Smooth muscle cell (in vitro differentiated cells): ENCODE results near the gene AKAP6. TPM values are rescaled to one million over a fixed set of nuclear protein-coding genes. Genes with fewer than 3 reads are reported as not detected.
"Not testable (repeated sequence)": the region's sequence is repeated elsewhere in the genome, so short reads cannot be mapped to it uniquely, and the experiment has no call there.

ENCODE experiments used
- DNase-seq: peaks from one replicate; lab custom pipeline; 2025; ENCODE audit not compliant: unreplicated experiment; lab: John Stamatoyannopoulos, UW
- H2AFZ ChIP-seq: fragments of 200-600 bp; sonication (generic); 2 replicates; pipeline ENCODE4 v1.6.0; 2016; ENCODE audit warnings: antibody characterized with exemption, low read depth, mild to moderate bottlenecking
- H3F3A ChIP-seq: fragments of 200-600 bp; sonication (generic); 2 replicates; pipeline ENCODE4 v1.6.0; 2017; ENCODE audit warnings: antibody characterized with exemption, low read depth
- H3K27ac ChIP-seq: fragments of 200-600 bp; sonication (generic); 2 replicates; pipeline ENCODE4 v1.5.1; 2016; ENCODE audit warnings: low read depth, mild to moderate bottlenecking
- H3K27me3 ChIP-seq: fragments of 200-600 bp; sonication (generic); 2 replicates; pipeline ENCODE4 v1.6.1; 2016; ENCODE audit warnings: low read depth, mild to moderate bottlenecking
- H3K36me3 ChIP-seq: fragments of 200-600 bp; sonication (generic); 2 replicates; pipeline ENCODE4 v1.5.1; 2016; ENCODE audit warnings: low read depth
- H3K4me1 ChIP-seq: fragments of 200-600 bp; sonication (generic); 2 replicates; pipeline ENCODE4 v1.5.1; 2016; ENCODE audit warnings: low read depth
- H3K4me2 ChIP-seq: fragments of 200-600 bp; sonication (generic); 2 replicates; pipeline ENCODE4 v1.6.0; 2016; ENCODE audit warnings: mild to moderate bottlenecking
- H3K4me3 ChIP-seq: fragments of 200-600 bp; sonication (generic); 2 replicates; pipeline ENCODE4 v1.5.1; 2016; ENCODE audit warnings: mild to moderate bottlenecking
- H3K79me2 ChIP-seq: fragments of 200-600 bp; sonication (generic); 2 replicates; pipeline ENCODE4 v1.6.0; 2016; ENCODE audit warnings: low read depth, mild to moderate bottlenecking
- H3K9ac ChIP-seq: fragments of 200-600 bp; sonication (generic); 2 replicates; pipeline ENCODE4 v1.6.0; 2016; ENCODE audit warnings: low read depth
- H3K9me3 ChIP-seq: fragments of 200-600 bp; sonication (generic); replicated peaks from 2 replicates; pipeline ENCODE4 v1.5.1; 2016; ENCODE audit warnings: low read depth
- H4K20me1 ChIP-seq: fragments of 200-600 bp; sonication (generic); 2 replicates; pipeline ENCODE4 v1.6.0; 2016; ENCODE audit warnings: low read depth
- CTCF ChIP-seq: fragments of 200-600 bp; sonication (generic); IDR thresholded peaks from 2 replicates; pipeline ENCODE4 v1.5.1; 2017; ENCODE audit warnings: borderline replicate concordance, mild to moderate bottlenecking, antibody characterized with exemption; ENCODE audit not compliant: insufficient read depth, poor library complexity, severe bottlenecking
- WGBS: methylation state at CpG from one replicate; pipeline ENCODE4 v1.1.7; 2016; ENCODE audit warnings: low lambda C conversion rate; 5-methylcytosine and 5-hydroxymethylcytosine counted together
- polyA plus RNA-seq: library from polyadenylated mRNA; unstranded; fragments of >200 nt; fragmentation: Nextera tagmentation; extraction: Ambion mirVana; gene quantifications from 2 replicates; pipeline ENCODE4 v1.2.1, GENCODE V29; 2016
- total RNA-seq: library from RNA; depleted of rRNA; stranded (reverse); fragments of >200 nt; gene quantifications from 2 replicates; pipeline ENCODE4 v1.2.3, GENCODE V29; 2014

Gene AKAP6
- total and polyA plus RNA-seq, 2 experiments from 2014 or later, result 1.3 to 6.4 TPM

- Histone ChIP-seq H3K9ac (no peak overlapping the region), H3K4me3 (no peak overlapping the region), H3K4me1 (peaks cover 6% of the 10 kb centered on the region), H3F3A (no peaks in the 10 kb centered on the region), H3K79me2 (no peaks in the 10 kb centered on the region), H3K9me3 (no peaks in the 10 kb centered on the region), H4K20me1 (no peaks in the 10 kb centered on the region), H3K27me3 (no peaks in the 10 kb centered on the region), H3K4me2 (no peak overlapping the region), H3K27ac (no peak overlapping the region), H2AFZ (no peak overlapping the region), H3K36me3 (no peaks in the 10 kb centered on the region)
- no peak for DNase-seq
- TF ChIP-seq CTCF, result no peak
- 91% methylated on average over 2 of the region's 2 CpGs for WGBS
Observed at GRCh38 chr14:32576977-32577376, 247.9 kb downstream of the AKAP6 start.

- TF ChIP-seq CTCF, result no peak
- Histone ChIP-seq H3K4me2 (no peak overlapping the region), H3K4me1 (no peaks in the 10 kb centered on the region), H3K9ac (no peak overlapping the region), H3K27ac (no peak overlapping the region), H3K27me3 (no peaks in the 10 kb centered on the region), H4K20me1 (no peaks in the 10 kb centered on the region), H3K79me2 (no peaks in the 10 kb centered on the region), H3K4me3 (no peak overlapping the region), H3K9me3 (no peaks in the 10 kb centered on the region), H3K36me3 (no peaks in the 10 kb centered on the region), H3F3A (no peaks in the 10 kb centered on the region), H2AFZ (no peak overlapping the region)
- 79% methylated on average over 1 of the region's 1 CpG for WGBS
- no peak for DNase-seq
Observed at GRCh38 chr14:32578181-32578580, 249.1 kb downstream of the AKAP6 start.

- H3F3A ChIP-seq, DNase-seq, H3K4me2 ChIP-seq, H3K27ac ChIP-seq, H4K20me1 ChIP-seq, H3K4me3 ChIP-seq, H3K36me3 ChIP-seq, H3K4me1 ChIP-seq, H3K79me2 ChIP-seq, H3K9ac ChIP-seq, H3K9me3 ChIP-seq, H2AFZ ChIP-seq, H3K27me3 ChIP-seq: not testable (repeated sequence)
- 85% methylated on average over 13 of the region's 13 CpGs for WGBS
Observed at GRCh38 chr14:32583427-32583826, 254.3 kb downstream of the AKAP6 start.

GRCh38 chr14:32584079-32584478 is 255.0 kb downstream of the AKAP6 start:
- no peak overlapping the region for H2AFZ ChIP-seq
- no peak for TF ChIP-seq CTCF
- WGBS, result 87% methylated on average over 5 of the region's 5 CpGs
- DNase-seq, result no peak
- H3K79me2 ChIP-seq, result no peaks in the 10 kb centered on the region
- no peaks in the 10 kb centered on the region for H3F3A ChIP-seq
- no peak overlapping the region for H3K4me2 ChIP-seq
- no peak overlapping the region for H3K4me3 ChIP-seq
- H3K36me3 ChIP-seq, result no peaks in the 10 kb centered on the region
- H3K9ac ChIP-seq, result no peak overlapping the region
- no peaks in the 10 kb centered on the region for H4K20me1 ChIP-seq
- H3K27me3 ChIP-seq, result no peaks in the 10 kb centered on the region
- no peaks in the 10 kb centered on the region for H3K9me3 ChIP-seq
- H3K4me1 ChIP-seq, result no peaks in the 10 kb centered on the region
- H3K27ac ChIP-seq, result no peak overlapping the region
